Measurements from ENCODE around the gene MCF2L. TPM values are rescaled to one million over a fixed set of nuclear protein-coding genes. Genes with fewer than 3 reads are reported as not detected.

MCF2L gene
- total RNA-seq, 2 donors from 2014 or later: 48.0 to 49.9 TPM

GRCh38 chr13:113129921-113130750 lies 161.1 kb downstream of the MCF2L start:
- no peak overlapping the region for H3K9ac ChIP-seq (ENCODE audit: extremely low read depth, low read length, poor library complexity, severe bottlenecking)
- H3K36me3 Mint-ChIP-seq (ENCODE audit: low read depth): peaks cover 19% of the 10 kb centered on the region
- H3K27ac Mint-ChIP-seq: no peak overlapping the region
- peaks cover 12% of the 10 kb centered on the region for H3K4me1 Mint-ChIP-seq
- no peaks in the 10 kb centered on the region for H3K27me3 ChIP-seq (ENCODE audit: control insufficient read depth, insufficient read depth, low read length, poor library complexity, severe bottlenecking)
- no peak overlapping the region for H3K27ac ChIP-seq (ENCODE audit: low read depth, low read length)
- H3K4me3 Mint-ChIP-seq: no peak overlapping the region
- H3K4me3 ChIP-seq (ENCODE audit: low read length): no peak overlapping the region
- H3K9me3 ChIP-seq (ENCODE audit: control insufficient read depth, low read length): peaks cover 5% of the 10 kb centered on the region
- WGBS, 2 experiments (ENCODE audit: insufficient coverage in 1 of 2, insufficient read length in 1 of 2): 93 to 95% methylated on average over 34 to 60 of the region's 60 CpGs
- H3K36me3 ChIP-seq (ENCODE audit: control insufficient read depth, insufficient read depth, low read length): no peaks in the 10 kb centered on the region
- H3K27me3 Mint-ChIP-seq (ENCODE audit: insufficient read depth): peaks cover 4% of the 10 kb centered on the region
- peak; percentile 36 for DNase-seq
- H3K9me3 Mint-ChIP-seq: peaks cover 5% of the 10 kb centered on the region
- peaks cover 9% of the 10 kb centered on the region for H3K4me1 ChIP-seq (ENCODE audit: control insufficient read depth, insufficient read depth, low read length)
- TF ChIP-seq CTCF (conservative IDR thresholded peaks at IDR 0.05): no peak

GRCh38 chr13:113135281-113135760 lies 166.3 kb downstream of the MCF2L start:
- peak; percentile 6 for DNase-seq
- H3K36me3 Mint-ChIP-seq (ENCODE audit: low read depth): peaks cover 7% of the 10 kb centered on the region
- peaks cover 4% of the 10 kb centered on the region for H3K27me3 Mint-ChIP-seq (ENCODE audit: insufficient read depth)

DNA sequence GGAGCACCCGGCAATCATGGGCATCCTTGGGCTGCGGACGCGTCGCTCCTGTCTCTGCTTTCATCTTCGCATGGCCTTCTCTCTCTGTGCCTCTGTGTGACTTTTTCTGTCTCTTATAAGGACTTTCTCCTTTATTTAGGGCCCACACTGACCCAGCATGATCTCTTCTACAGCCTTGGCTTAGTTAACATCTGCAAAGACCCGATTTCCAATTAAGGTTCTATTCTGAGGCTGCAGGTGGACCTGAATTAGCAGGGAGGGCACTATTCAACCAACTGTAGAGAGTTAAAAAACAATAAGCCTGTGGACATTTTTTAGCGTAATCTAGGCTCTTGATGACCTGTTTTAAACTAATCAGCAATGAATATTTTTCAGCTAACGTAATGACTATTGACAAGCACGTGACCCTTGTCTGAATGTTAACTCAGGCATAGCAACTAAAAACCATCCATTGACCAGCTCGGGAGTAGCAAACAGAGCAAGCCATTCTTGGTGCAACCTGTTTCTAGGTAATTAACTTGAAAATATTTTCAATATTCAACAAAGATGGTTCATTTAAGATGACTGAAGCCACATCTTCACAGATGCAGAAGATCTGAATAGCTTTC lies 168.8 kb downstream of the MCF2L start:
- H3K9me3 Mint-ChIP-seq: peaks cover 3% of the 10 kb centered on the region
- no peak overlapping the region for H3K4me3 Mint-ChIP-seq
- Histone ChIP-seq H3K9me3 (ENCODE audit: control insufficient read depth, low read length) (peaks cover 5% of the 10 kb centered on the region), H3K4me3 (ENCODE audit: low read length) (no peak overlapping the region), H3K27me3 (ENCODE audit: control insufficient read depth, insufficient read depth, low read length, poor library complexity, severe bottlenecking) (no peaks in the 10 kb centered on the region), H3K36me3 (ENCODE audit: control insufficient read depth, insufficient read depth, low read length) (no peaks in the 10 kb centered on the region), H3K9ac (ENCODE audit: extremely low read depth, low read length, poor library complexity, severe bottlenecking) (no peak overlapping the region), H3K27ac (ENCODE audit: low read depth, low read length) (no peak overlapping the region), H3K4me1 (ENCODE audit: control insufficient read depth, insufficient read depth, low read length) (no peaks in the 10 kb centered on the region)
- peak; percentile 34 for DNase-seq
- TF ChIP-seq CTCF (conservative IDR thresholded peaks at IDR 0.05): no peak
- H3K27ac Mint-ChIP-seq: no peak overlapping the region
- H3K36me3 Mint-ChIP-seq (ENCODE audit: low read depth): peaks cover 4% of the 10 kb centered on the region
- 85 to 87% methylated on average over 11 of the region's 11 CpGs for WGBS, 2 experiments (ENCODE audit: insufficient coverage in 1 of 2, insufficient read length in 1 of 2)
- no peaks in the 10 kb centered on the region for H3K27me3 Mint-ChIP-seq (ENCODE audit: insufficient read depth)
- no peaks in the 10 kb centered on the region for H3K4me1 Mint-ChIP-seq

More at GRCh38 chr13:113135281-113135760, 166.3 kb downstream of the MCF2L start:
- no peak overlapping the region for H3K4me3 ChIP-seq (ENCODE audit: low read length)
- H3K36me3 ChIP-seq (ENCODE audit: control insufficient read depth, insufficient read depth, low read length): no peaks in the 10 kb centered on the region
- H3K27ac ChIP-seq (ENCODE audit: low read depth, low read length): no peak overlapping the region
- TF ChIP-seq CTCF (conservative IDR thresholded peaks at IDR 0.05): no peak
- H3K9me3 Mint-ChIP-seq: peaks cover 3% of the 10 kb centered on the region
- no peak overlapping the region for H3K9ac ChIP-seq (ENCODE audit: extremely low read depth, low read length, poor library complexity, severe bottlenecking)
- peaks cover 6% of the 10 kb centered on the region for H3K4me1 Mint-ChIP-seq
- H3K4me1 ChIP-seq (ENCODE audit: control insufficient read depth, insufficient read depth, low read length): peaks cover 9% of the 10 kb centered on the region
- WGBS, 2 experiments (ENCODE audit: insufficient coverage in 1 of 2, insufficient read length in 1 of 2): 68 to 75% methylated on average over 1 of the region's 2 CpGs
- no peak overlapping the region for H3K4me3 Mint-ChIP-seq
- no peak overlapping the region for H3K27ac Mint-ChIP-seq
- no peaks in the 10 kb centered on the region for H3K27me3 ChIP-seq (ENCODE audit: control insufficient read depth, insufficient read depth, low read length, poor library complexity, severe bottlenecking)
- H3K9me3 ChIP-seq (ENCODE audit: control insufficient read depth, low read length): peaks cover 5% of the 10 kb centered on the region
